A549 (cell line): ENCODE measurements around the gene PTPRD.

ENCODE experiments used
- CTCF ChIP-seq: fragments of >200 bp; sonication (Bioruptor Twin); formaldehyde crosslinking; IDR thresholded peaks from 3 replicates; pipeline ENCODE4 v1.5.1; 2016
- NR3C1 ChIP-seq: fragments of >200 bp; sonication (Bioruptor Twin); formaldehyde crosslinking; IDR thresholded peaks from 3 replicates; pipeline ENCODE4 v1.6.1; 2017
- POLR2A ChIP-seq: IDR thresholded peaks from 2 replicates; pipeline ENCODE4 v1.6.1; 2012; ENCODE audit warnings: mild to moderate bottlenecking, low read length
- REST ChIP-seq: fragments of 200-600 bp; sonication (generic); IDR thresholded peaks from 2 replicates; pipeline ENCODE4 v1.6.1; 2016; ENCODE audit warnings: antibody characterized with exemption, mild to moderate bottlenecking, moderate library complexity
- USF2 ChIP-seq: fragments of 450-650 bp; IDR thresholded peaks from 2 replicates; pipeline ENCODE4 v1.6.1; 2014; ENCODE audit warnings: antibody characterized with exemption
- ZSCAN20 ChIP-seq: fragments of 250-450 bp; sonication (Bioruptor Pico); IDR thresholded peaks from 2 replicates; pipeline ENCODE4 v1.8.0; 2022; ENCODE audit warnings: mild to moderate bottlenecking, moderate library complexity

- TF ChIP-seq POLR2A (no peak), CTCF (no peak), NR3C1 (no peak), USF2 (no peak), REST (no peak), ZSCAN20 (CRISPR knock-in tag) (no peak)
Observed at GRCh38 chr9:8349376-8349775, 2263.4 kb downstream of the PTPRD start.
